Neural cell (in vitro differentiated cells): ENCODE data around the gene HIVEP3.

ENCODE experiments used
- EP300 ChIP-seq: fragments of 450-650 bp; conservative IDR thresholded peaks from 2 replicates; pipeline ENCODE4 v1.6.1; 2014; ENCODE audit warnings: antibody characterized with exemption, mild to moderate bottlenecking, moderate library complexity; ENCODE audit not compliant: poor library complexity, severe bottlenecking
- RAD21 ChIP-seq: fragments of 450-650 bp; conservative IDR thresholded peaks from 2 replicates; pipeline ENCODE4 v1.6.1; 2014; ENCODE audit warnings: antibody characterized with exemption, mild to moderate bottlenecking, moderate library complexity
- TF ChIP-seq, protein P1 (sequence below): fragments of 450-650 bp; IDR thresholded peaks from 2 replicates; pipeline ENCODE4 v1.5.1; 2014; ENCODE audit warnings: antibody characterized with exemption, mild to moderate bottlenecking, moderate library complexity; ENCODE audit not compliant: poor library complexity, severe bottlenecking

- TF ChIP-seq EP300 (no peak), RAD21 (no peak)
- TF ChIP-seq, protein P1, sequence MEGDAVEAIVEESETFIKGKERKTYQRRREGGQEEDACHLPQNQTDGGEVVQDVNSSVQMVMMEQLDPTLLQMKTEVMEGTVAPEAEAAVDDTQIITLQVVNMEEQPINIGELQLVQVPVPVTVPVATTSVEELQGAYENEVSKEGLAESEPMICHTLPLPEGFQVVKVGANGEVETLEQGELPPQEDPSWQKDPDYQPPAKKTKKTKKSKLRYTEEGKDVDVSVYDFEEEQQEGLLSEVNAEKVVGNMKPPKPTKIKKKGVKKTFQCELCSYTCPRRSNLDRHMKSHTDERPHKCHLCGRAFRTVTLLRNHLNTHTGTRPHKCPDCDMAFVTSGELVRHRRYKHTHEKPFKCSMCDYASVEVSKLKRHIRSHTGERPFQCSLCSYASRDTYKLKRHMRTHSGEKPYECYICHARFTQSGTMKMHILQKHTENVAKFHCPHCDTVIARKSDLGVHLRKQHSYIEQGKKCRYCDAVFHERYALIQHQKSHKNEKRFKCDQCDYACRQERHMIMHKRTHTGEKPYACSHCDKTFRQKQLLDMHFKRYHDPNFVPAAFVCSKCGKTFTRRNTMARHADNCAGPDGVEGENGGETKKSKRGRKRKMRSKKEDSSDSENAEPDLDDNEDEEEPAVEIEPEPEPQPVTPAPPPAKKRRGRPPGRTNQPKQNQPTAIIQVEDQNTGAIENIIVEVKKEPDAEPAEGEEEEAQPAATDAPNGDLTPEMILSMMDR: no peak
Measured at GRCh38 chr1:41766041-41766440, 152.7 kb downstream of the HIVEP3 start.
